ENCODE data around the gene PLEKHG4B. TPM values are rescaled to one million over a fixed set of nuclear protein-coding genes. Genes with fewer than 3 reads are reported as not detected.

The PLEKHG4B gene
- total and polyA plus RNA-seq, 2 of the 8 experiments (the other 6 are each of a cell fraction or from before 2014, with no cell fraction given): 31.1 to 43.6 TPM

- TF ChIP-seq POU5F1 (IDR thresholded peaks at IDR 0.05; ENCODE audit: low read depth, low read length) (peak; percentile 32; the same call in 1 of the 2 replicates), JUND (IDR thresholded peaks at IDR 0.05; ENCODE audit: low read length) (peak; percentile 88; the same call in 1 of the 2 replicates), BCL11A (IDR thresholded peaks at IDR 0.05; ENCODE audit: low read depth in 2 of 2, low read length in 2 of 2) (no peak)
- H3K79me2 ChIP-seq (ENCODE audit: control insufficient read depth in 1 of 2, insufficient read depth in 2 of 2, low read length in 2 of 2): peaks cover 0 to 34% of the 10 kb centered on the region in 2 experiments; a peak in 2 of 4 replicates
- H3K27ac ChIP-seq (ENCODE audit: low read depth, low read length): no peak overlapping the region; the same call in 1 of the 2 replicates
- H3K36me3 ChIP-seq (ENCODE audit: control insufficient read depth in 2 of 4, insufficient read depth in 4 of 4, low read length in 3 of 4): peaks cover 0 to 27% (median 7%) of the 10 kb centered on the region in 4 experiments; a peak in 3 of 8 replicates
- H3K27me3 ChIP-seq (replicated peaks in 1 of 4; ENCODE audit: control insufficient read depth in 3 of 4, extremely low read depth in 1 of 4, insufficient read depth in 3 of 4, low read length in 3 of 4): no peaks in the 10 kb centered on the region
- H2BK12ac ChIP-seq (ENCODE audit: low read depth, low read length): no peak overlapping the region
- H3K4me2 ChIP-seq (ENCODE audit: insufficient read depth in 1 of 2, low read depth in 2 of 2, low read length in 2 of 2): no peak overlapping the region
- H2BK20ac ChIP-seq (ENCODE audit: low read length): no peak overlapping the region
- peak; percentile 24 for FAIRE-seq
- ChIA-PET POLR2A (ENCODE audit: partially characterized antibody) (interaction anchor here (0.7 to 2.9 kb wide), 8 partner anchors 10 to 44 kb away, joined by 3 to 14 read pairs (median 4); partner anchors contain the start of gene PLEKHG4B), CTCF (ENCODE audit: partially characterized antibody) (no interaction called here)
- peaks cover 4 to 10% of the 10 kb centered on the region in 2 experiments; a peak in 3 of 4 replicates for H3K9me3 ChIP-seq (ENCODE audit: insufficient read depth in 2 of 2, low read depth in 1 of 2, low read length in 1 of 2)
- no peak overlapping the region for H2BK15ac ChIP-seq (ENCODE audit: low read length)
- H3K18ac ChIP-seq (ENCODE audit: extremely low read depth, low read length): 0 out of 2 replicates have a peak overlapping the region, but pooled peaks have one; percentile 38
- no peak overlapping the region for H3K23ac ChIP-seq (ENCODE audit: insufficient read length)
- H3K14ac ChIP-seq (ENCODE audit: insufficient read length): no peak overlapping the region
- no peak overlapping the region for H2AFZ ChIP-seq (ENCODE audit: low read length)
- H3K23me2 ChIP-seq (ENCODE audit: low read depth, low read length): no peaks in the 10 kb centered on the region
- H2BK120ac ChIP-seq (replicated peaks; ENCODE audit: low read depth, low read length): no peak overlapping the region
- H3K56ac ChIP-seq (replicated peaks; ENCODE audit: insufficient read length, low read depth, low read length): no peak overlapping the region
- H4K91ac ChIP-seq (replicated peaks; ENCODE audit: insufficient read length, low read length): no peak overlapping the region
- no peaks in the 10 kb centered on the region for H4K20me1 ChIP-seq (replicated peaks in 1 of 2; ENCODE audit: control insufficient read depth in 1 of 2, insufficient read depth in 2 of 2, low read length in 2 of 2)
- 72% methylated on average over 1 of the region's 1 CpG; no CpG with 5 or more reads in 1 of the 2 experiments for WGBS, 2 experiments (ENCODE audit: extremely low coverage in 1 of 2, insufficient coverage in 1 of 2, insufficient read length in 1 of 2, insufficient replicate concordance in 2 of 2, low coverage in 1 of 2, low lambda C conversion rate in 2 of 2, missing lambda C conversion rate in 1 of 2)
- no peak overlapping the region for H3K4ac ChIP-seq (replicated peaks; ENCODE audit: insufficient read length, low read depth, low read length)
- H4K8ac ChIP-seq (ENCODE audit: extremely low read depth, insufficient read depth, low read length): no peak overlapping the region
- H2BK5ac ChIP-seq (ENCODE audit: low read depth, low read length): no peak overlapping the region
- peak overlapping the region; percentile 29 for H4K5ac ChIP-seq (ENCODE audit: insufficient read length, low read depth, low read length)
- H3K4me3 ChIP-seq (ENCODE audit: extremely low read depth in 1 of 4, insufficient read depth in 2 of 4, low read depth in 3 of 4, low read length in 4 of 4): peak overlapping the region in 1 of 4 experiments; percentile 21; a peak in 1 of 8 replicates
- peaks cover 0 to 22% (median 9%) of the 10 kb centered on the region in 4 experiments; a peak in 4 of 7 replicates for H3K4me1 ChIP-seq (replicated peaks in 1 of 4; ENCODE audit: control insufficient read depth in 3 of 4, insufficient read depth in 4 of 4, low read length in 3 of 4)
- H3K79me1 ChIP-seq (ENCODE audit: low read depth, low read length): no peaks in the 10 kb centered on the region
- no peak overlapping the region for H2AK5ac ChIP-seq (ENCODE audit: low read depth, low read length)
- no peak for DNase-seq (ENCODE audit: low read depth in 1 of 2, low spot score in 2 of 2)
- no peak overlapping the region for H3K9ac ChIP-seq (replicated peaks in 1 of 4; ENCODE audit: extremely low read depth in 1 of 4, low read depth in 3 of 4, low read length in 3 of 4)
These were observed 33.8 kb downstream of the PLEKHG4B start for GRCh38 chr5:125815-126214.
